RPMI7951 (cell line): ENCODE data around the gene MED16. TPM values are rescaled to one million over a fixed set of nuclear protein-coding genes. Genes with fewer than 3 reads are reported as not detected.
"Not testable (repeated sequence)": the region's sequence is repeated elsewhere in the genome, so short reads cannot be mapped to it uniquely, and the experiment has no call there.

Experiments
- DNase-seq: peaks from one replicate; pipeline ENCODE4 v3.0.0-alpha.2; 2012; ENCODE audit warnings: low read depth
- total RNA-seq: library from RNA; depleted of rRNA; stranded (reverse); fragments of >200 nt; shearing (Covaris generic); gene quantifications from 2 replicates; pipeline ENCODE4 v1.2.3, GENCODE V29; 2014

Gene MED16
- total RNA-seq, 1 experiment from 2014 or later: 16.5 TPM

GRCh38 chr19:854549-854948 lies 38.4 kb downstream of the MED16 start:
- DNase-seq: no peak

- DNase-seq: not testable (repeated sequence)
These were observed 39.3 kb downstream of the MED16 start for GRCh38 chr19:853614-854220.

GRCh38 chr19:853014-853585 lies 39.9 kb downstream of the MED16 start:
- no peak for DNase-seq

- DNase-seq: no peak
These were observed 40.6 kb downstream of the MED16 start, which contains the start of gene ELANE for GRCh38 chr19:852136-853013. TSS of gene ELANE (plus strand) at chr19:852303. CDS start at chr19:852329, 26 bp downstream.

GRCh38 chr19:850979-851335 lies 42.0 kb downstream of the MED16 start:
- DNase-seq: no peak

- DNase-seq: peak; percentile 96
These were observed 42.6 kb downstream of the MED16 start for GRCh38 chr19:850221-850978.

- DNase-seq: not testable (repeated sequence)
These were observed 43.8 kb downstream of the MED16 start for GRCh38 chr19:849195-849594.

- DNase-seq: no peak
These were observed 44.5 kb downstream of the MED16 start for GRCh38 chr19:848386-848921.

- DNase-seq: no peak
These were observed 47.1 kb downstream of the MED16 start for GRCh38 chr19:845707-846521.

GRCh38 chr19:844546-844971 lies 48.4 kb downstream of the MED16 start:
- no peak for DNase-seq

GRCh38 chr19:843836-844545 lies 49.0 kb downstream of the MED16 start:
- no peak for DNase-seq

- DNase-seq: no peak
These were observed 49.7 kb downstream of the MED16 start for GRCh38 chr19:843180-843835.

- DNase-seq: not testable (repeated sequence)
These were observed 50.2 kb downstream of the MED16 start for GRCh38 chr19:842802-843179.

GRCh38 chr19:840519-841206 lies 52.3 kb downstream of the MED16 start, which contains the start of gene PRTN3:
TSS of gene PRTN3 (plus strand) at chr19:840999. CDS start at chr19:841009, 10 bp downstream.
- DNase-seq: no peak

GRCh38 chr19:835210-835810 lies 57.7 kb downstream of the MED16 start:
- no peak for DNase-seq

- DNase-seq: peak; percentile 34
These were observed 58.8 kb downstream of the MED16 start for GRCh38 chr19:834216-834615.

GRCh38 chr19:831407-832369 lies 61.3 kb downstream of the MED16 start:
- DNase-seq: no peak
